ENCODE data around the gene GRN.
"Not testable (repeated sequence)": the region's sequence is repeated elsewhere in the genome, so short reads cannot be mapped to it uniquely, and the experiment has no call there.

GRN gene

DNA sequence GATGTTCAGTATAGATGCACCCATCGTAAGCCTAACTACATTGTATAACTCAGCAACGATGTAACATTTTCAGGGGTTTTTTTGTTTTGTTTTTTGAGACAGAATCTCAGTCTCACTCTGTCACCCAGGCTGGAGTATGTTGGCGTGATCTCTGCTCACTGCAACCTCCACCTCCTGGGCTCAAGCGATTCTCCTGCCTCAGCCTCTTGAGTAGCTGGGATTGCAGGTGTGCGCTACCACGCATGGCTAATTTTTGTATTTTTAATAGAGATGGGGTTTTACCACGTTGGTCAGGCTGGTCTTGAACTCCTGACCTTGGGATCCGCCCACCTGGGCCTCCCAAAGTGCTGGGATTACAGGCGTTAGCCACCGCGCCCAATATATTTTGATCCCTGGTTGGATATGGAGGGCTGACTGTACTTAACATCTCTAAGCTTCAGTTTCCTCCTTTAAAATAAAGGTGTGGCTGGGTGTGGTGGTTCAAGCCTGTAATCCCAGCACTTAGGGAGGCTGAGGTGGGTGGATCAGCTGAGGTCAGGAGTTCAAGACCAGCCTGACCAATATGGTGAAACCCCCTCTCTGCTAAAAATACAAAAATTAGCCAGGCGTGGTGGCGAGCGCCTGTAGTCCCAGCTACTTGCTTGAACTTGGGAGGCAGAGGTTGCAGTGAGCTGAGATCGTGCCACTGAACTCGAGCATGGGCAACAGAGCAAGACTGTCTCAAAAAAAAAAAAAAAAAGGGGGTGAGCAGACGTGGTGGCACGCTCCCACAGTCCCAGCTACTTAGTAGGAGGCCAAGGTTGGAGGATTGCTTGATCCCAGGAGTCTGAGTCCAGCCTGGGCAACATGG, 2.3 kb downstream of the GRN start:
- not testable (repeated sequence) for DNase-seq

DNA sequence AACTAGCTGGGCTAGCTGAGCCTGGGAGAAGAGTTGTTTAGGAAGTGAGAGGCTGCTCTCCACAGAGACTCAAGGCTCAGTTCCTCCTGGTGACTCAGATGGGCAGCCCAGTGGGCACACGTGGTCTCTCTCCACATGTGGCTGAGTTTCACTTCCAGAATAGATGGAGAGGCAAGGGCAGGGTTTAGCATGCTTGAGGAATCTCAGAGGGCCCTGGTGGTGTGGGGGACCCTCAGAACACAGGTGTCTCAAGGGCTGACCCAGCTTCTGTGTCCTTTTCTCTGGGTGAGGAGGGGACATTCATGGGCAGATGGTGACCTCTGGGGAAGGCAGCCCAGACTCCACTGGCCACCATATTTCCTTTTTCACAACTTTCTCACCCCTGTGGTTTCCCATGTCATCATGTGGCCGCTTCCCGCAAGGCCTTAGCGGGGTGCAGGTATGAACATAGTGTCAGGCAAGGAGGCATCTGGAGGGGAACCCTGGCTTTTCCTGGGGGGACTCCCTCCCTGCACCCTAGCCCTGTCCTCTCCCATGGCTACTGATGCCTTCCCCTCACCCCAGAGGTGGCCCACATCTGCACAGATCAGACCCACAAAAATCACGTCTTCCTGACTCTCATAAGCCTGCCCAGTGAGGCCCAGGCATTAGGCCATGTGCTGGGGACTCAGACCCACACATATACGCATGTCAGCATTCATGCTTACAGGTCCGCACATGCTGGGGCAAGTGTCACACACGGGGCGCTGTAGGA, 3.3 kb downstream of the GRN start:
- DNase-seq, result no peak

DNA sequence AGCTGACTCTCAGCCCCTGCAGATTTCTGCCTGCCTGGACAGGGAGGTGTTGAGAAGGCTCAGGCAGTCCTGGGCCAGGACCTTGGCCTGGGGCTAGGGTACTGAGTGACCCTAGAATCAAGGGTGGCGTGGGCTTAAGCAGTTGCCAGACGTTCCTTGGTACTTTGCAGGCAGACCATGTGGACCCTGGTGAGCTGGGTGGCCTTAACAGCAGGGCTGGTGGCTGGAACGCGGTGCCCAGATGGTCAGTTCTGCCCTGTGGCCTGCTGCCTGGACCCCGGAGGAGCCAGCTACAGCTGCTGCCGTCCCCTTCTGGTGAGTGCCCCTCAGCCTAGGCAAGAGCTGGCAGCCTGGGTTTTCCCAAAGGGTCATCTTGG, 3.9 kb downstream of the GRN start:
- DNase-seq, result no peak

DNA sequence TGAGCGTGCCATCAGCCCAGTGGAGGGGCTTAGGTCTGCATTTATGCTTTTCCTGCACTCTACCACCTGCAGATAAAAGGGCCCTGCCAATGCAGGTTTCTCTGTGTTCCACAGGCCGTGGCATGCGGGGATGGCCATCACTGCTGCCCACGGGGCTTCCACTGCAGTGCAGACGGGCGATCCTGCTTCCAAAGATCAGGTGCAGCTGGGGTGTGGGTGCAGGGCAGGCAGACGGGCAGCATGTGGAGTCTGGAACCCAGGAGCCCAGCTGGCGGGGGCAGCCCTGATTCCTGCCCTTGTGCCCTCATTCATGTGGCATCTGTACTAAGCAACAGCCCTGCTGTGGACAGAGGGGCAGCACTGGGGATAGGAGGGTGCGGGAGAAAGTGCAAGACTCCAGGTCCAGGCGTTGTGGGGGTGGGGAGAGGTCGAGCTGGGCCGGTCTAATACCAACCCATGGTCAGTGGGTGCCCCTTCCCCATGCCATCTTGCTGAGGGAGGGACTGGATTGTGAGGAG, 4.5 kb downstream of the GRN start:
- DNase-seq, result no peak

DNA sequence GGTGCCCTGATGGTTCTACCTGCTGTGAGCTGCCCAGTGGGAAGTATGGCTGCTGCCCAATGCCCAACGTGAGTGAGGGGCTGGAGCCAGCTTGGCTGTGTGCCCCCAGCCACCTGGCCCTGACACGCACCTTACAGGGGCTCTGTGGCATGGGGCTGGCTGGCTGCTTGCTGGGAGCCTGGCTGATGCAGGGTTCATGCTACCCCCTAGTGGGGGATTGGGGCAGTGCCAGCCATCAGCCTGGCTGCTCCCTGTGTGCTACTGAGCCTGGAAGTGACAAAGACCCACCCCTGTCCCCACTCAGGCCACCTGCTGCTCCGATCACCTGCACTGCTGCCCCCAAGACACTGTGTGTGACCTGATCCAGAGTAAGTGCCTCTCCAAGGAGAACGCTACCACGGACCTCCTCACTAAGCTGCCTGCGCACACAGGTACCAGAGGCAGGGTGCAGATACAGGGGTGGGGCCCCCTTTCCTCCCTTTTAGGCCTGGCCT, 5.7 kb downstream of the GRN start:
- DNase-seq, result peak; percentile 57

DNA sequence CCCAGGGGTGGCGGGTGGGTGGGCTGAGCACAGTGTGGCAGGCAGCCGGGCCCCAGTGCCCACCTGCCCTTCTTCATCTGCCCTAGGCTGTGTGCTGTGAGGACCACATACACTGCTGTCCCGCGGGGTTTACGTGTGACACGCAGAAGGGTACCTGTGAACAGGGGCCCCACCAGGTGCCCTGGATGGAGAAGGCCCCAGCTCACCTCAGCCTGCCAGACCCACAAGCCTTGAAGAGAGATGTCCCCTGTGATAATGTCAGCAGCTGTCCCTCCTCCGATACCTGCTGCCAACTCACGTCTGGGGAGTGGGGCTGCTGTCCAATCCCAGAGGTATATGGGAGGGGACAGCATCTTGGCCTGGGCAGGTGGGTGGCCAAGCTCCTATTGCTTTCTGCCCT, 6.4 kb downstream of the GRN start:
- DNase-seq, result no peak

DNA sequence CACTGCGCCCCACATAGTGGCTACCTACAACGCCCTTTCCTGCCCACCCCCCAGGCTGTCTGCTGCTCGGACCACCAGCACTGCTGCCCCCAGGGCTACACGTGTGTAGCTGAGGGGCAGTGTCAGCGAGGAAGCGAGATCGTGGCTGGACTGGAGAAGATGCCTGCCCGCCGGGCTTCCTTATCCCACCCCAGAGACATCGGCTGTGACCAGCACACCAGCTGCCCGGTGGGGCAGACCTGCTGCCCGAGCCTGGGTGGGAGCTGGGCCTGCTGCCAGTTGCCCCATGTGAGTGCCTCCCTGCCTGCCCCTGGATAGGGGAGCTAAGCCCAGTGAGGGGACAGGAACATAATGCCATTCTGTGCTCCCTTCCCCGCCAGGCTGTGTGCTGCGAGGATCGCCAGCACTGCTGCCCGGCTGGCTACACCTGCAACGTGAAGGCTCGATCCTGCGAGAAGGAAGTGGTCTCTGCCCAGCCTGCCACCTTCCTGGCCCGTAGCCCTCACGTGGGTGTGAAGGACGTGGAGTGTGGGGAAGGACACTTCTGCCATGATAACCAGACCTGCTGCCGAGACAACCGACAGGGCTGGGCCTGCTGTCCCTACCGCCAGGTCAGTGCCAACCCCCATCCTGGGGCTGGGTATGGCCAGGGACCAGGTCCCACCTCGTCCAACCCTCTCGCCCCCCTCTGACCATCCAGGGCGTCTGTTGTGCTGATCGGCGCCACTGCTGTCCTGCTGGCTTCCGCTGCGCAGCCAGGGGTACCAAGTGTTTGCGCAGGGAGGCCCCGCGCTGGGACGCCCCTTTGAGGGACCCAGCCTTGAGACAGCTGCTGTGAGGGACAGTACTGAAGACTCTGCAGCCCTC, 7.1 kb downstream of the GRN start:
- DNase-seq, result no peak

DNA sequence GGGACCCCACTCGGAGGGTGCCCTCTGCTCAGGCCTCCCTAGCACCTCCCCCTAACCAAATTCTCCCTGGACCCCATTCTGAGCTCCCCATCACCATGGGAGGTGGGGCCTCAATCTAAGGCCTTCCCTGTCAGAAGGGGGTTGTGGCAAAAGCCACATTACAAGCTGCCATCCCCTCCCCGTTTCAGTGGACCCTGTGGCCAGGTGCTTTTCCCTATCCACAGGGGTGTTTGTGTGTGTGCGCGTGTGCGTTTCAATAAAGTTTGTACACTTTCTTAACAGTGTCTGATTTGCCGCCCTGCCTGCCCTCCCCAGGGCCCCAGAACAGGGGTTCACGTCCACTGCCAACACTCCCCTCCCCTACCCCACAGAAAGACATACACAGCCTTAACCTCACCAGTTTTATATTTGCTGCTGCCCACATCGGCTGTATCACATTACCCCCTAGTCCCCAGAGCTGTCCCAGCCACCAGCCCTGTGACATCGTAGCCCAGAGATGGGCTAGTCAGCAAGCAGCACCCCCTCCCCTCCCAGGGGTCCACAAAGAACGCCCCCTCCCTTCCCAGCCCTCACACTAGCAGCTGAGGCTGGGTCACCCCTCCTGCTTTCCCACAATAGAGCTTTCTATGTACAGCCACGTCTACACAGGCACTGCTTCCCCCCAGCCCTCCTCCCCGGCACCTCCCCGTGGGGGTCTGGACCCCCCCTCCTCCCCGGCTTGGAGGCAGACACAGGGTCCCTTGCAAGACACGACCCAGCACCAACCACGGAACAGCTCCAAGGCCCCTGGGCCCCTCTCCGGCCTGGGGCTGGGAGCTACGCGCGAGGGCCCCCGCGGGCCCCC, 7.9 kb downstream of the GRN start:
- no peak for DNase-seq

DNA sequence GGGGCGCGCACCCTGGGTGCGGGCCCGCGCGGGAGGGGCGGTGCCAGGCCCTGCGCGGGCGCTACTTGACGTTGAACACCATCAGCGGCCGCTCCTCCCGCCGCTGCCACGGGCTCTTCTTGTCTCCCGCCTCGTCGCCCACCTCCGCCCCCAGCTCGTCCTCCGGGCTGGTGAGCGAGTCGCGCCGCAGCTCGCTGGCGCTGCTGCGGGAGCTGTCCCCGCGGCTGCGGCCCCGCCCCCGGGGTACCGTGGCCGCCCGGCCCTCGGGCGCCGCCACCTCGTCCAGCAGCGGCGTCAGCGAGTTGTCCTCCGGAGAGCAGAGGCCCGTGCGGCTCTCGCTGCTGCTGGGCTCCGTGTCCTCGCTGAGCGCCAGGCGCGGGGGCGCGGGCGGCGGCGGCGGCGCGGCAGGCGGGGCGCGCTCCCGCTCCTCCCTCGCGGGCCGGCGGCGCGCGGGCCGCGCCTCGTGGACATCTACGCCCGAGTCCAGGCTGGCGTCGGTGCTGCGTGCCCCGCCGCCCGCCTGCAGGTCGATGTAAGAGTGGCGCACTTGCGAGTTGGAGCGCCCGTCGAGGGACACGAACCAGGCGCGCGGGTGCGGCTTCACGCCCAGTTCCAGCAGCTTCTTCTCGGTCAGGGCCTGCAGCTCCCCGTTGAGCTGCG, 8.7 kb downstream of the GRN start:
- no peak for DNase-seq

DNA sequence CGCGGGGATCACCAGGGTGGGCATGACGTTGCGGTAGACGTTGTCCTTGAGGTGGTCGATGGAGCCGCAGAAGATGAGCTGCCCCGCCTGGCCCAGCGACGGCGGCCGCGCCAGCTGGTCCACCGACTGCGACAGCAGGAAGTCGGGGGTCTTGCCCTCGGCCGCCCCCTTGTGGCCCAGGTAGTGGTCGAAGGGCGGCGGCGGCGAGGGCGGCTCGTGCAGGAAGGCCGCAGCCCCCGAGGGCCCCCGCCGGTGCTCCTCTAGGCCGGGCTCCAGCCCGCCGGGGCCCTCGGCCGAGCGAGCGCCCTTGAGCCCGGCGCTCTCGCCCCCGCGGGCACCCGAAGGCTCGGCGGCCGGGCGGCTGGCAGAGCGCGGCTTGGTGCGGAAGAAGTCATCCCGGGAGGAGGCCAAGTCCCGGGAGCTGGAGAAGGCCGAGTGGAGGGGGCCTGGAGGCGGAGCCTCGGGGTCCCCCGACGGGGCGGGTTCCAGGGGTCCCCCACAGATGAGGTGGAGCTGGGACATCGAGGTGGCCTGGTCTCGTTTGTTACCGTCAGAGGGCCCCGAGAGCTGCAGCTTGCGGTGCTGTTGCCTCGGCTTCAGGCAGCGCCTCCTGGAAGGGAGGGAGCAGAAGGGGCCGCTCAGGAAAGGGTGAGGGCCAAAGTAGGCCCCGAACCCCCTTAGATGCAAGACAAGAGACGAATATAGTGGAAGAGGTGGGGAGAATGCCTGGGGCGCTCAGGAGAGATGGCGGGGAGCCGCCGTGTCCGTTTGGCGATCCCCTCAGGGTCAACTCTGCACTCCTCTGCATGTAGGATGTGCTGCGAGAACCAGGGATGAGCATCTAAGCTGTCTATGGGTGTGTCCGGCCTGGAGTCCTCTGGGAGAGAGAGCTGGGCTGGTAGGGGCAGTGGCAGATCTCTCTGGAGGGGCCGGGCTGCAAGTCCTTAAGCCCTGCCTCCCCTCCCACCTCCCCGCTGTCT, 9.8 kb downstream of the GRN start:
- peak; percentile 37 for DNase-seq

DNA sequence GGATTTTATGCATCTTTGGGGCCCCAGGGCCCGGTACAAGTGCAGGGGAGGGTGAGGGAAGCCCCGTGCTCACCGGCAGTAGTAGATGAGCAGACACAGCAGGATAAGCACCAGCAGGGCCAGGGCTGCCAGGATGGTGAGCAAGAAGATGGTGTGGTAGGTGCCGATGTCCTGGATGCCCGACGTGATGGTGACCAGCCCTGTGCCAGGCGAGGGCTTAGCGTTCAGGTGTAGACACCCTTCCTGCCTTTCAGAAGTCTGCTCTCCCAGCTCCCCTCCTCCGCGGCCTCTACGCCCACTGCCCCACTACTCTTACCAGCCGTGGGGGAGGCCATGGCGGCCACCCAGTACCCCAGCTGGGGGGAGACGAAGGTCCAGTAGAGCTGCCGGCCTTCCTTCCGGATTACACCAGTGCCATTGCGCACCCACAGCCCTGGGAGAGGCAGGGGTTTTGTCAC, 10.6 kb downstream of the GRN start:
- no peak for DNase-seq

DNA sequence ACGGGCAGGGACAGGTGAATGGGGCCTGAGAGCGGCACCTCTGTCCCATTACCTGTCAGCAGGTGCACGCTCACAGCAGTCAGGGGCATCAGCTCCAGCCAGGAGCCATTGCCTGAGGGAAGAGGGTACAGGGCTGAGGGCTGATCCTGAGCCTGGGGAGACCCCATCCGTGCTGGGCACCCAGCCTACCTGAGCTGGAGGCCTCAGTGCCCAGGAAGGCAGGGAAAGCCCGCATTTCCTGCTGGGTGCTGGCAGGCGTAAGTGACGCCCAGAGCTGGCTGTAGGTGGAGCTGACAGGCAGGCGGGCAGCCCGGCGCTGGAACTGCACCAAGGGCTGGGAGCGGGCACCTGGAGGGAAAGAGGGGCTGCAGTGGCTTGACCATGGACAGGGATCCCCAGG, 11.1 kb downstream of the GRN start:
- DNase-seq, result no peak

DNA sequence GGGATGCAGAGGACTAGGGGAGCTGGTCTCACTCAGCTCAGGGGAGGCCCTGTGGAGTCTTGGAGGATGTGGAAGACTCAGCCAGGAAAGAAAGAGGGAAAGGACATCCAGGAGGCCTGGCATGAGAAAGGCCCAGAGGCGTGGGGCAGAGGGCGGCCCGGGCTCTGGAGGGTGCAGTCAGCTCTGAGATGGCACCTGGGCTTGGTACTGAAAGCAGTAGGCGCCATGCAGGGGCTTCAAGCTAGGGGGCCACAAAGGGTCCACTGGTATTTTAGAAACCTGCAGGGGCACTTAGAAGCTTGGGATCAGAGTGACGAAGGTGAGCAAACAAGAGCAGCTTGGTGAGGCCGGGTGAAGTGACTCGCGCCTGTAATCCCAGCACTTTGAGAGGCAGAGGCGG, 13.0 kb downstream of the GRN start:
- DNase-seq, result no peak

DNA sequence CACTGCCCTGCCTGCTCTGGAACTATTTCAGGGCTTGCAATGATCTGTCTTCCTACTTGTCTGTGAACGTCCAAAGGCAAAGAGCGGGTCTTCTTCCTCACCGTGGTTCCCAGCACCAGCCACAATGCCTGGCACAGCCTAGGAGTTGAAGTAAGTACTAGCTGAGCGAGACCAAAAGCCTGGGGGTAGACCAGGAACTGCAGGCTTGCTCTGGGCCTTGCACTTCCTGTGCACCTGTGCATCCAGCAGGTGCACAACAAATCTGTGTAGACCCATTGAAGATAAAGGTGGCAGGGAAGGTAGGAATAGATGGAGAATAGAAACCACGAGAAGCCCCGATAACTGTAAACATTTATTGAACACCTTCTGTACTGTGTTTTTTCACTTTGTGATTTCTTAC, 13.9 kb downstream of the GRN start:
- DNase-seq, result no peak

DNA sequence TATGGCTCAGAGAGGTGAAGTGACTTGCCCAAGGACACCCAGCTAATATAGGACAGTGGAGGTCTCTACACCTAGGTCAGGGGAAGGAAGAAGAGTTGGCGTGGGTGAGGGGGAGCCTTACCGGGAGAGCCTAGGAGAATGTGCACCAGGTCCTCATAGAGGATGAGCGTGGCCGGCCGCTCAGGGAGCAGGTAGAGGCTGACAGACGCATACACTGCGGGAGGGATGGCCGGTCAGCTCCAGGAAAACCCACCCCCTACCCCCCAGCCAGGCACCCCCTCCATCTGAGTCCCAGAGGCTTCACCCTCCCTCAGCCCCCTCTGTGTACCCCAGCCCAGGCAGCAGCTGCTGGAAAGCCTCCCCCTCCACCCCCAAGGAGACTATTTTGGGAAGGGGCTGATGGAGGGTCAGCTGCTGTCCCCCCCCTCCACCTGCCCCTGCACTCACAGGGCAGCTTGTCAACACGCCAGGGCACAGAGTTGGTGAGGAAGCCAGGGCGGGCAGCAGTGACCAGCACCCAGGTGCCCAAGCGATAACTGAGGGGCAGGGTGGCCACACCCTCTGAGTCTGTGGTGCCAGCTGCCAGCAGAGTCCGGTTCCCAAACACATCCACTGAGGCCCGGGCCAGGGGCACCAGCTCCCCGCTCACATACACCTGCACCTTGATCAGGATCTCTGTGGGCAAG, 14.5 kb downstream of the GRN start:
- DNase-seq, result no peak

DNA sequence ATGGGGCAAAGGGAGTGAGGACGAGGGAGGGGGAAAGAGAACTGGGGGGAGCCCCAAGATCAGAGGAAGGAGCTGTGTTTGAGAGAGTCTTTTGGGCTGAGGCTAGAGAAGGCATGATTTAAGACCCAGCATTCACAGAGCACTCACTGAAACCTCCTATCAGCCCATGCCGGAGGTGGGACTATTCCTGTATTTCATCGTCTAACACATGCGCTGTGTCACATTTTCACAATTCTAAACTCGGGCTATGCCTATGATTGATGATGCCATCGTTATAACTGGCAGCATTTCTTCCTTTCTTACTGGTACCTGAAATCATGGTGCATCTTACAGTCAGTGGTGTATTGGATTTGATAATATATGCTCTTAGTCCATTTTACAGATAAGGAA, 15.0 kb downstream of the GRN start:
- no peak for DNase-seq

DNA sequence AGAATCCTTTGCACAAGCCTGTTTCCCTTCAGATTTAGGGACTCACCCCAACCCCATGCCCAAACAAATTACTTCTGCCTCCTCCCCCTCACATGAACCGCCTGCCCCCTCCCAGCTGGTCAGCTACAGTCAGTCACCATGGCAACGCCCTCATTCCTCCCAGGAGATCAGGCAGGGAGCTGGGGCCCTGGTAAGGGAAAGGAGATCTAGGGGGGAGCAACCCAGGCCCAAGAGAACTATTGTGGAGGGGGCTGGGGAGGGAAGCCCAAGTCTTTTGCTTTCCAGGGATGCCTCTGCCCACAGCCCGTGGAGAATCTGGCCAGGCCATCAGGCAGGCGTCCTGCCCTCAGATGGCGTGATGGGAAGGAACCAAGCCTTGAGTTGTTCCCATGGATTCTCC, 15.7 kb downstream of the GRN start:
- DNase-seq, result no peak

DNA sequence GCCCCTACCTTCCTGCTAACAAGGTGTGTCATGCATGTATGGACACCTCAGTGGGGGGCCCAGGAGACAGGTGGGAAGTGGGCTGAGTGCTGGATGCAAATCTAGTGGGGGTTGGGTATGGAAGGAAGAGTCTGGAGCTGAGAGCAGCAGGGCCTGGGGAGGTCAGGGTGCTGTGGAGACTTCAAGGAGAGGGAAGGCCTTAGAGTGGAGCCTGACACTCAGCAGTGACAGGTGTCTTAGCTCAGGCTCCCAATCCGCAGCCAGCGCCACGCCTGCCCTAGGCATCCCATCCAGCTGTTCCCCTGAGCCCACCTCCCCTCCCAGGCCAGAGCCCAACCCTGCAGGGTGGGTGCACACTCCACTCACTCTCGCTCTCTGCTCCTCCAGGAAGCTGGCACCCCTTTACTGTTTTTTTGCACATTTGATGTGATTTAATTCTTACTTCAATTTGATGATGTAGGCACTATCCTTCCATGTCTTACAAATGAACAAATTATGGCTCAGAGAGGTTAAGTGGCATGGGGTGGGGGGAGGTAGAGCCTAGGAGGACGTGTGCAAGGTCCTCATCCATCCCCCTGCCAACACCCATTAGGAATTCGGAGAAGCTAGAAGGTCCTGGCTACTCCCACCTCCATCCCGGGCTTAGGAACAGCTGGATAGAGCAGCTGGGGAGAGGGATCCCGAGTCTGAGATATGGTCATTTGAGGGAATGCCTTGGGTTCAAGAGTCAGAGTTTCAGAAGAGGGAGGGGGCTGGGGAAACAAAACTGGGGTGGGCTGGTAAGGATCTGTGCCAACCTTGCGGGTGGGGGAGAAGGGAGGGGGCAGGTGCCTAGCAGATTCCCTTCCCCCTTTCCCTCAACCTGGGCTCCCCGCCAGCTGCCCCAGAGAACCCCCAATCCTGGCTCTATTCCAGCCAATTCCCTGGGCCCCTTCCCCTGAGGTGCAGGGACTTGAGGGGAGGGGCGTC, 16.5 kb downstream of the GRN start:
- no peak for DNase-seq
